Heart left ventricle (tissue), 16 donors: ENCODE measurements around the gene TRPV3. TPM values are rescaled to one million over a fixed set of nuclear protein-coding genes. Genes with fewer than 3 reads are reported as not detected.
"Not testable (repeated sequence)": the region's sequence is repeated elsewhere in the genome, so short reads cannot be mapped to it uniquely, and the experiment has no call there.

ENCODE experiments used
- ATAC-seq, 4 donors: fragments of 200-7000 bp; cut with Tn5 transposase; one replicate each; pipeline ENCODE4 v1.9.1; 2020 to 2022; ENCODE audit warnings: moderate library complexity in 4 of 4, mild to moderate bottlenecking in 3 of 4, moderate number of reproducible peaks in 1 of 4
- DNase-seq, 5 donors: peaks; one replicate each; pipeline ENCODE4 v3.0.0-alpha.2; 2020
- H3K27ac ChIP-seq, 12 donors: fragments of 200-600 bp; sonication (generic) in 4 of 12; one replicate each; pipeline versions ENCODE4 v1.5.0 to v1.8.0; 2016 to 2022; ENCODE audit warnings: mild to moderate bottlenecking in 2 of 12
- H3K27me3 ChIP-seq, 9 donors: fragments of 200-600 bp; sonication (generic) in 2 of 9; one replicate each; pipeline versions ENCODE4 v1.5.1 to v1.8.0; 2016 to 2022; ENCODE audit warnings: mild to moderate bottlenecking in 3 of 9
- H3K36me3 ChIP-seq, 9 donors: fragments of 200-600 bp; sonication (generic) in 2 of 9; one replicate each; pipeline versions ENCODE4 v1.5.0 to v1.8.0; 2018 to 2022; ENCODE audit warnings: mild to moderate bottlenecking in 2 of 9
- H3K4me1 ChIP-seq, 12 donors: fragments of 200-600 bp; sonication (generic) in 4 of 12; one replicate each; pipeline versions ENCODE4 v1.5.0 to v1.8.0; 2016 to 2022; ENCODE audit warnings: mild to moderate bottlenecking in 3 of 12
- H3K4me3 ChIP-seq, 12 donors: fragments of 200-600 bp; sonication (generic) in 4 of 12; one replicate each; pipeline versions ENCODE4 v1.5.0 to v1.8.0; 2017 to 2022; ENCODE audit warnings: mild to moderate bottlenecking in 9 of 12, moderate library complexity in 4 of 12
- H3K9me3 ChIP-seq, 12 donors: fragments of 200-600 bp; sonication (generic) in 4 of 12; one replicate each; pipeline versions ENCODE4 v1.5.0 to v1.8.0; 2016 to 2022; ENCODE audit warnings: mild to moderate bottlenecking in 1 of 12
- POLR2A ChIP-seq, 2 donors: fragments of 450-650 bp; IDR thresholded peaks; one replicate each; pipeline ENCODE4 v1.6.1; 2017; ENCODE audit warnings: antibody characterized with exemption in 2 of 2, mild to moderate bottlenecking in 2 of 2, moderate library complexity in 2 of 2
- WGBS, 4 donors: extraction: QIAGEN DNeasy Blood & Tissue Kit in 2 of 4; methylation state at CpG; one replicate each; pipeline versions ENCODE4 v1.1.5 to v1.1.7; 2013 to 2018; 5-methylcytosine and 5-hydroxymethylcytosine counted together
- intact Hi-C, 10 donors: fragments of 100-400 bp; cut with DNase I; formaldehyde crosslinking; loops; one replicate each; pipeline versions ENCODE4 v1.11.1 to v1.14.2; 2022
- polyA plus RNA-seq, 2 donors: library from polyadenylated mRNA; stranded (reverse); fragments of 200-250 nt; gene quantifications; one replicate each; pipeline ENCODE4 v1.2.3, GENCODE V29; 2013
- total RNA-seq, 9 donors: library from RNA; depleted of rRNA in 2 of 9; stranded (reverse); fragments of >200 nt in 2 of 9; fragmentation: NEBNext Ultra II Directional in 3 of 9; extraction: Animal tissue kit (Norgen Biotek cat#: 25700) in 3 of 9; gene quantifications; one replicate each; pipeline versions ENCODE4 v1.1.0 to v1.2.4, GENCODE V29; 2016 to 2023
- TF ChIP-seq, protein P1 (sequence below), 12 donors: fragments of 200-600 bp; sonication (generic) in 4 of 12; IDR thresholded peaks; one replicate each; pipeline versions ENCODE4 v1.5.0 to v1.8.0; 2018 to 2022; ENCODE audit warnings: antibody characterized with exemption in 12 of 12, mild to moderate bottlenecking in 5 of 12
- donor health status: ischemic (EF 13 %, LVEDD 7.1; RV severe dilation, severe dysfunction).
- donor health status: healthy with polysubstance abuse.
- donor health status: DM: no; HTN: yes; CAD: no.
- donor health status: DM: no; HTN: no; CAD: no.
- donor health status: ischemic (EF 25% LVEDD 6.9; RV normal size, moderate dysfunction).
- donor health status: ischemic (EF 25% LVEDD 5.7; RV mildly dilated, moderate dysfunction).
- donor health status: healthy.
- donor health status: DM: yes; HTN: yes; CAD: no.
- donor health status: ischemic (EF 35%, LVEDD 5.7; RV mildly dilated, moderate dysfunction).
- donor health status: nonischemic (EF 11% LVEDD 7.7; RV severe dilation, severe dysfunction).
- donor health status: DM: yes; HTN: yes; CAD: no.
- donor health status: PGD.
- donor health status: ischemic (EF 29% LVEDD 5.4; RV normal size, mild dysfunction).
- donor health status: nonischemic (EF 23%, LVEDD 6.1; RV moderate dilation, normal function).

The TRPV3 gene
- total and polyA plus RNA-seq, 11 donors, result 0.25 to 1.7 (median 0.77) TPM; not detected in 1

DNA sequence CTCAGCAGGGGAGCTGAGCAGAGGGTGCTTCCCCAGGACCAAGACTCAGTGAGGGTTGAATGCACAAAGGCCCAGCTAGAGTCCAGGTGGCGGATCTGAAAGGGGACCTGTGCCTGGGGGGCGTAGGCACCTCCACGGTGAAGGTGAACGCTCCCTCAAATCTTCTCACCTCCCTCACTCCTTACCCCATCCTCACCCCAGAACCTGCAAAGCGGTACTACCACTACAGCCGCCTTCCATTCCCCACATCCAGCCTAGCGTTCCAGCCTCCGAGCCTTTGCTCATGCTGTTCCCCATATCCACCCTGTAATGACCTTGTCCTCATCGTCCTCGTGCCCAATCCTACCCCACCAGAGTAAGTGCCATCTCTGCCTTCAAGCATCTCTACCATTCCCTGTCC is 30.6 kb downstream of the TRPV3 start:
- 78 to 92% (median 86%) methylated on average over 10 of the region's 10 CpGs for WGBS, 4 donors
- Histone ChIP-seq H3K9me3 (no peaks in the 10 kb centered on the region), H3K4me1 (peaks cover 0 to 34% (median 10%) of the 10 kb centered on the region in 12 donors), H3K27me3 (no peaks in the 10 kb centered on the region), H3K27ac (no peak overlapping the region), H3K4me3 (no peak overlapping the region), H3K36me3 (no peaks in the 10 kb centered on the region)
- TF ChIP-seq, protein P1, sequence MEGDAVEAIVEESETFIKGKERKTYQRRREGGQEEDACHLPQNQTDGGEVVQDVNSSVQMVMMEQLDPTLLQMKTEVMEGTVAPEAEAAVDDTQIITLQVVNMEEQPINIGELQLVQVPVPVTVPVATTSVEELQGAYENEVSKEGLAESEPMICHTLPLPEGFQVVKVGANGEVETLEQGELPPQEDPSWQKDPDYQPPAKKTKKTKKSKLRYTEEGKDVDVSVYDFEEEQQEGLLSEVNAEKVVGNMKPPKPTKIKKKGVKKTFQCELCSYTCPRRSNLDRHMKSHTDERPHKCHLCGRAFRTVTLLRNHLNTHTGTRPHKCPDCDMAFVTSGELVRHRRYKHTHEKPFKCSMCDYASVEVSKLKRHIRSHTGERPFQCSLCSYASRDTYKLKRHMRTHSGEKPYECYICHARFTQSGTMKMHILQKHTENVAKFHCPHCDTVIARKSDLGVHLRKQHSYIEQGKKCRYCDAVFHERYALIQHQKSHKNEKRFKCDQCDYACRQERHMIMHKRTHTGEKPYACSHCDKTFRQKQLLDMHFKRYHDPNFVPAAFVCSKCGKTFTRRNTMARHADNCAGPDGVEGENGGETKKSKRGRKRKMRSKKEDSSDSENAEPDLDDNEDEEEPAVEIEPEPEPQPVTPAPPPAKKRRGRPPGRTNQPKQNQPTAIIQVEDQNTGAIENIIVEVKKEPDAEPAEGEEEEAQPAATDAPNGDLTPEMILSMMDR (IDR thresholded peaks at IDR 0.05), result no peak
- TF ChIP-seq POLR2A (IDR thresholded peaks at IDR 0.05), result no peak
- ATAC-seq, result no peak
- no peak for DNase-seq
- intact Hi-C loops, result no loop called here

DNA sequence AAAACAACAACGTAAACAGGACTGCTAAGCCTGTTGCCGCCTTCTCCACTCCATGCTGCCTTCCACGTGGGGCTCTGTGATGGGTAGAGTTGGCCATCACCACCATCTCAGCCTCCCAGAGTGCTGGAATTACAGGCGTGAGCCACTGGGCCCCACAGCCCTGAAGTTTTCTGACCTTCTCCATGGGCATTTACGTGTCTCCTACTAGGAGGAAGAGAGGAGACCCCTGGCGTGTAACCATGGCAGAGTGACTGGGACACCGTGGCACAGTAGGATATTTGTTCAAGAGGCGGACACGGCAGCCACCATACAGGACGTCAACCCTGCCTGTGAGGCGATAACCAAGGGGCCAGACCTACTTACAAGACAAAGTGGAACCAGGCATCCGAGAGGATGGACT is 31.1 kb downstream of the TRPV3 start:
- no peak for ATAC-seq
- no peaks in the 10 kb centered on the region for H3K9me3 ChIP-seq
- H3K4me1 ChIP-seq, result peaks cover 0 to 33% (median 10%) of the 10 kb centered on the region in 12 donors
- H3K4me3 ChIP-seq, result no peak overlapping the region
- H3K27me3 ChIP-seq, result no peaks in the 10 kb centered on the region
- intact Hi-C loops, result no loop called here
- TF ChIP-seq POLR2A (IDR thresholded peaks at IDR 0.05), result no peak
- TF ChIP-seq, protein P1 (IDR thresholded peaks at IDR 0.05), result no peak
- H3K36me3 ChIP-seq, result no peaks in the 10 kb centered on the region
- DNase-seq, result no peak
- WGBS, 4 donors, result 89 to 92% (median 90%) methylated on average over 12 of the region's 12 CpGs
- no peak overlapping the region for H3K27ac ChIP-seq

DNA sequence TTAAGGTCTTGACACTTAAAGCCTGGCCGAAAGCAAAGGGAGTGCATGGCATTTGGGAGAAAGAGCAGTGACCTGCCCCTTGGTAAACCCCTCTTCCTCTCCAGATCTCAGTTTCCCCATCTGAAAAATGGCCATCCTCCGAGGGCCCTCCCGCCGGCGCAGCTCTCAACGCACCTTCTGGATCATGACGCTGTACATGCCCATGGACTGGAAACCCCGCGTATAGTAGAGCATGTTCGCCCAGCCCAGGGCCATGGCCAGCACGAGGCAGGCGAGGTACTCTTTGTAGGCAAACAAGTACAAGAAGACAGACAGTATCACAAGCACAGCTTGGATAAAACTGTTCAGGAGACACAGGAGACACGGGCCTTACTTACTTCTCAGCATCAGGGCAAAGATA is 33.6 kb downstream of the TRPV3 start:
- Histone ChIP-seq H3K9me3 (no peaks in the 10 kb centered on the region), H3K27me3 (no peaks in the 10 kb centered on the region), H3K4me3 (no peak overlapping the region), H3K27ac (no peak overlapping the region), H3K36me3 (peaks cover 0 to 4% (median 0%) of the 10 kb centered on the region in 9 donors), H3K4me1 (peaks cover 0 to 8% (median 0%) of the 10 kb centered on the region in 12 donors)
- 88 to 92% (median 90%) methylated on average over 13 of the region's 13 CpGs for WGBS, 4 donors
- TF ChIP-seq, protein P1 (IDR thresholded peaks at IDR 0.05), result no peak
- no peak for TF ChIP-seq POLR2A (IDR thresholded peaks at IDR 0.05)
- intact Hi-C loops, result no loop called here
- DNase-seq (no peak), ATAC-seq (no peak)

DNA sequence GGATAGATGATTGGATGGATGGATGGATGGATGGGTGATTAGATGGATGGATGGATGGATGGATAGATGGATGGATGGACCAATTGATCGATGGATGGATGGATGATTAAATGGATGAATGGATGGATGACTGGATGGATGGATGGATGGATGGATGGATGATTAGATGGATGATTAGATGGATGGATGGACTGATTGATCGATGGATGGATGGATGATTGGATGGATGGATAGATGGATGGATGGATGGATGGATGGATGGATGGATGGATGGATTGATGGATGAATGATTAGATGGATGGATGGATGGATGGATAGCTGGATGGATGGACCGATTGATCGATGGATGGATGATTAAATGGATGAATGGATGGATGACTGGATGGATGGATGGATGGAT is 38.1 kb downstream of the TRPV3 start:
- H3K36me3 ChIP-seq, H3K27me3 ChIP-seq, intact Hi-C loops, DNase-seq, H3K4me3 ChIP-seq, H3K27ac ChIP-seq, H3K4me1 ChIP-seq, ATAC-seq, H3K9me3 ChIP-seq: not testable (repeated sequence)
- 89 to 97% (median 93%) methylated on average over 4 of the region's 4 CpGs for WGBS, 4 donors

DNA sequence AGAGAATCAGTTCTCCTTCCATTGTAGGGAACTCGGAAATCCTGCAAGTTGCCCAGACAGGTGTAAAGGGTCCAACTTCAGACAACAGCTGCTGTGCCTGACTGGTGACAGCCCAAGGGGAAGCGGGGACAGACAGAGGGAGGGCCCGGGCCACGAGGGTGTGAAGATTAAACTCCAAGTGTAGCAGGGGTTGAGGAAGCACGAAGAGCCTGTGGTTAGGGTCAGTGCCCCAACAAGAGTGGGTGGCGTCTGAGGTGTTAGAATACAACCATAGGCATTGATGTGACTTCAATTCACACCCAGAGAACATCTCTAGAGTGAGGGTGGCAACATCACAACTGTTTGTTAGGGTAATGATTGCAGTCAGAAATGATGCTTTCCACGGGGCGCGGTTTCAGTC is 42.7 kb downstream of the TRPV3 start:
- no peak for ATAC-seq
- WGBS, 4 donors, result 77 to 88% (median 79%) methylated on average over 9 of the region's 9 CpGs
- H3K27me3 ChIP-seq, result no peaks in the 10 kb centered on the region

DNA sequence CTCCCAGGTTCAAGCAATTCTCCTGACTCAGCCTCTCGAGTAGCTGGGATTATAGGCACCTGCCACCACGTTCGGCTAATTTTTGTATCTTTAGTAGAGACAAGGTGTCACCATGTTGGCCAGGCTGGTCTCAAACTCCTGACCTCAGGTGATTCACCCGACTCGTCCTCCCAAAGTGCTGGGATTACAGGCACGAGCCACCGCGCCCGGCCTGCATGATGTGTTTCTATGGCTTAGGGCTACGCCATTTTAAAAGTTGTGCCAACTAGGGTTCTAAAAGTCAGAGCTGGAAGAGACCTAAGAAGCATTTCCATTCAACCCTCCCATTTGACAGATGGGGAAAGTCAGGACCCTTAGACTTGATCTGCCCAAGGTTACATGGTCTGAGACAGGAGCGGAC is 43.4 kb downstream of the TRPV3 start:
- H3K27me3 ChIP-seq, ATAC-seq, H3K36me3 ChIP-seq, DNase-seq, H3K4me3 ChIP-seq, intact Hi-C loops, H3K9me3 ChIP-seq: not testable (repeated sequence)
- H3K27ac ChIP-seq, result peak overlapping the region in 9 of 12 donors; percentile 37 to 97 (median 91)
- WGBS, 4 donors, result 86 to 94% (median 91%) methylated on average over 11 of the region's 11 CpGs
- peaks cover 0 to 31% (median 22%) of the 10 kb centered on the region in 12 donors for H3K4me1 ChIP-seq

More for the DNA sequence above, 42.7 kb downstream of the TRPV3 start:
- Histone ChIP-seq H3K9me3 (no peaks in the 10 kb centered on the region), H3K27ac (peak overlapping the region in 2 of 12 donors; percentile 89 to 97), H3K36me3 (no peaks in the 10 kb centered on the region), H3K4me3 (no peak overlapping the region), H3K4me1 (peaks cover 0 to 31% (median 22%) of the 10 kb centered on the region in 12 donors)
- TF ChIP-seq POLR2A (IDR thresholded peaks at IDR 0.05), result no peak
- TF ChIP-seq, protein P1 (IDR thresholded peaks at IDR 0.05), result no peak
- intact Hi-C loops, result no loop called here
- no peak for DNase-seq
